Raji (cell line): ENCODE results near the gene MT3.

ENCODE experiments used
- POLR2A ChIP-seq: IDR thresholded peaks from 2 replicates; pipeline ENCODE4 v1.6.1; 2011; ENCODE audit warnings: low read depth, low read length, control low read depth; ENCODE audit not compliant: insufficient read depth

MT3 gene

DNA sequence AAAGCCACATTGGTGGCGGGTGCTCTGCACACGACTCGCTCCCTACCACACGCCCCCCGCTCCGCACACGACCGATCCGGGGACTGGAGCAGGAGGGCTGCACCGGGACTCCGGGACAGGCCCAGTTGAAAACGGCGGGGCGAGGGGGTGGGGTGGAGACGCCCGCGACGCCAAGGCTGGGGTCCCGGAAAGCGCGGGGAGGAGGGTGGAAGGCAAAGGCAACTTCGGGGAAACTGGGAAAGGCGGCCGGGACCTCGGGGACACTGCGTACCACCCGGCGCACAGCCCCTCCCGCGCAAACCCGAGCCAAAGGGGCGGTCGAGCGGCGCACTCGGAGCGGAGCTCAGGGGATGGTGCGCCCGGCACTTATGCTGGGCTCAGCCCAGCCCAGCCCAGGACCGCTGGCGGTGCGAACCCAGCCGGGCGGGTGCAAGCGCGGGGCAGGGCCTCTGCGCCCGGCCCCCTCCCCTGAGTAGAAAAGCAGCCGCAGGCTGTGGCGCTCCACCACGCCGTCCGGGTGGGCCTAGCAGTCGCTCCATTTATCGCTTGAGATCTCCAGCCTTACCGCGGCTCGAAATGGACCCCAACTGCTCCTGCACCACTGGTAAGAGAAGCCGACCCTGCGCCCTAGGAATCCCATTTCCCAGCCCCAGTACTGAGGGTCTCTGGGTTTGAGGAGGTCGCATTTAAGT, 43.0 kb downstream of the MT3 start, which contains the start of gene MT1M:
TSS of gene MT1M (plus strand) at position 504 of the 692 bp plus-strand sequence. CDS start at position 577, 73 bp downstream.
- no peak for TF ChIP-seq POLR2A

DNA sequence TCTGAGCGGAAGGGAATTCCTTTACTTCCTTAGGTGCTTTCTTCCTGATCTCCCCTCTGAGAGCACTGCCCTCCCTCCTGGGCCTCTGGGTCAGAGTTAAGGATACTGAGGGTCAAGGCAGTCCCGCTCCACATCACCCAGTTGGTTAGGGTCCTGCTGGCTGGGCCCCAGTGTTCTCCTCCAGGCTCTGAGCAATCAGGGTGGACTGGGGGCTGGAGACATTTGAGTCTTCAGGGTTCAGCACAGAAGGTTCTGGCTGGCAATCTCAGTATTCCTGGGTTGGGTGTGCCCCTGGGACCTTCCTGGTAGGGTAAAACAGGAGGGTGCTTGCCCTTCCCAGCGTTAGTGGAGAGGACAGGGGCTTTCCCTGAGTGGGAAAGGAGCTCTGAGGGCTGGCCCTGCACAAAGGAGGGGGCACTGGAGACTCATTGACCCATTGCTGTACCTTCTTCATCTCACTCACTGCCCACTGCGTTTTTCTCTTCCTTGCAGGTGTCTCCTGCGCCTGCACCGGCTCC, 43.6 kb downstream of the MT3 start:
- no peak for TF ChIP-seq POLR2A

DNA sequence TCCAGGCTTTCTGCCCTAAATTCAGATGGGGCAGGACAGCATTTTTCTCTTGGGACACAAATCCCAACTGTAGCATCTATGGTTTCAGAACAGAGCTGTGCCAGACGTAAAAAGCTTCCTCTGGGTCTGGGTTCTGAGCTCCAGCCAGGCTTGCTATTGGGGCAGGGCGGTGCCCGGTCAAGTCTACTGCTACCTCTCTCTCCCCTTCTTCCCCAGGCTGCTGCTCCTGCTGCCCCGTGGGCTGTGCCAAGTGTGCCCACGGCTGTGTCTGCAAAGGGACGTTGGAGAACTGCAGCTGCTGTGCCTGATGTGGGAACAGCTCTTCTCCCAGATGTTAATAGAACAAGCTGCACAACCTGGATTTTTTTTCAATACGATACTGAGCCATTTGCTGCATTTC, 44.2 kb downstream of the MT3 start:
- TF ChIP-seq POLR2A, result no peak

DNA sequence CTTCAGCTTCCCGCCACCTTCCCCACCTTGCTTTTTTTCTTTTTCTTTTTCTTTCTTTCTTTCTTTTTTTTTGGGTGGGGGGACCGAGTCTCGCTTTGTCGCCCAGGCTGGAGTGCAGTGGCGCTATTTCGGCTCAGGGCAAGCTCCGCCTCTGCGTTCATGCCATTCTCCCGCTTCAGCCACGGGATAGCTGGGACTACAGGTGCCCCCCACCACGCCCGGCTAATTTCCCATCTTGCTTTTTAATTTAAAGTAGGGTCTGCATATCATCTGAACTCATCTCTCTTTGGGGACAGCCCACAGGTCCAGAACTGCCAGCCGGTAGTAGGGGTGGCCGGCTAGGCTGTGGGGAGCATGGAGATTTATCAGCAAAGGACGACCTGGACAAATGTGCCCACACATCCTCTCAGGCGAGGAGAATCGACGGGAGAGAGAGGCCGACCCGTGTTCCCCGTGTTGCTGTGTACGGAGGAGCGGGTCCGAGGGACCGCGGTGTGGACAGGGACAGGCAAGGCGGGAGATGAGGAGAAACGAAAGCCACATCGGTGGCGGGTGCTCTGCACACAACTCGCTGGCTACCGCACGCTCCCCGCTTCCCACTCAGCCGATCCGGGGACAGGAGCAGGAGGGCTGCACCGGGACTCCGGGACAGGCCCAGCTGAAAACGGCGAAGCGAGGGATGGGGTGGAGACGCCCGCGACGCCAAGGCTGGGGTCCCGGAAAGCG, 45.5 kb downstream of the MT3 start:
- TF ChIP-seq POLR2A, result no peak

DNA sequence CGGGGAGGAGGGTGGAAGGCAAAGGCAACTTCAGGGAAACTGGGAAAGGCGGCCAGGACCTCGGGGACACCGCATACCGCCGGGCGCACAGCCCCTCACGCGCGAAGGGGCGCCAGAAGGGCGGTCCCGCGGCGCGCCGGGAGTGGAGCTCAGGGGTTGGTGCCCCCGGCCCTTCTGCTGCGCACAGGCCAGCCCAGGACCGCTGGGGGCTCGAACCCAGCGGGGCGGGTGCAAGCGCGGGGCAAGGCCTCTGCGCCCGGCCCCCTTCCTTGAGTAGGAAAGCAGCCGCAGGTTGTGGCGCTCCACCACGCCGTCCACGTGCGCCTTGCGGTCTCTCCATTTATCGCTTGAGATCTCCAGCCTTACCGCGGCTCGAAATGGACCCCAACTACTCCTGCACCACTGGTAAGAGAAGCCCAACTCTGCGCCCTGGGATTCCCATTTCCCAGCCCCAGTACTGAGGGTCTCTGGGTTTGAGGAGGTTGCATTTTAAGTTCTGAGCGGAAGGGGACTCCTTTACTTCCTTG, 46.2 kb downstream of the MT3 start:
- TF ChIP-seq POLR2A, result no peak

DNA sequence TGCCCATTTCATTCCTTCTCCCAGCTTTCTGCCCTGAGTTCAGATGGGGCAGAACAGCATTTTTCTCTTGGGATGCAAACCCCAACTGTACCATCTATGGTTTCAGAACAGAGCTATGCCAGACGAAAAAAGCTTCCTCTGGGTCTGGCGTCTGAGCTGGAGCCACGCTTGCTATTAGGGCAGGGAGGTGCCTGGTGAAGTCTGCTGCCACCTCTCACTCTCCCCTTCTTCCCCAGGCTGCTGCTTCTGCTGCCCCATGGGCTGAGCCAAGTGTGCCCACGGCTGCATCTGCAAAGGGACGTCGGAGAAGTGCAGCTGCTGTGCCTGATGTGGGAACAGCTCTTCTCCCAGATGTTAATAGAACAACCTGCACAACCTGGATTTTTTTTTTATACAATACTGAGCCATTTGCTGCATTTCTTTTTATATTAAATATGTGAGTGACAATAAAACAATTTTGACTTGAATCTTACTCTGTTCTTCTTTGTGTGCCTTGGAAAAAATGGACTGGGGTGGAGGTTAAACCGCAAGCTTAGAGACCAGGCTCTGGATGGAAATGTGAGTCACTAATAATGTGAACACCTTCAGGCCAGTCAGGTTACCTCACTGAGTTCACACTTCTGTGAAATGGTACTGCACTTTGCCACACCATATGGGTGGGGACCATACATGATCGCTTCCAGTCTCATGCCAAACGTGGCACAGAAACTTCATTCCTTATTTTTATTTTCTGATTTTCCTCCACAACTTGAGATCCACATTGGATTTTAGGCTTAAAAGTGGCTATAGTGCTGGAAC, 47.5 kb downstream of the MT3 start:
- no peak for TF ChIP-seq POLR2A

DNA sequence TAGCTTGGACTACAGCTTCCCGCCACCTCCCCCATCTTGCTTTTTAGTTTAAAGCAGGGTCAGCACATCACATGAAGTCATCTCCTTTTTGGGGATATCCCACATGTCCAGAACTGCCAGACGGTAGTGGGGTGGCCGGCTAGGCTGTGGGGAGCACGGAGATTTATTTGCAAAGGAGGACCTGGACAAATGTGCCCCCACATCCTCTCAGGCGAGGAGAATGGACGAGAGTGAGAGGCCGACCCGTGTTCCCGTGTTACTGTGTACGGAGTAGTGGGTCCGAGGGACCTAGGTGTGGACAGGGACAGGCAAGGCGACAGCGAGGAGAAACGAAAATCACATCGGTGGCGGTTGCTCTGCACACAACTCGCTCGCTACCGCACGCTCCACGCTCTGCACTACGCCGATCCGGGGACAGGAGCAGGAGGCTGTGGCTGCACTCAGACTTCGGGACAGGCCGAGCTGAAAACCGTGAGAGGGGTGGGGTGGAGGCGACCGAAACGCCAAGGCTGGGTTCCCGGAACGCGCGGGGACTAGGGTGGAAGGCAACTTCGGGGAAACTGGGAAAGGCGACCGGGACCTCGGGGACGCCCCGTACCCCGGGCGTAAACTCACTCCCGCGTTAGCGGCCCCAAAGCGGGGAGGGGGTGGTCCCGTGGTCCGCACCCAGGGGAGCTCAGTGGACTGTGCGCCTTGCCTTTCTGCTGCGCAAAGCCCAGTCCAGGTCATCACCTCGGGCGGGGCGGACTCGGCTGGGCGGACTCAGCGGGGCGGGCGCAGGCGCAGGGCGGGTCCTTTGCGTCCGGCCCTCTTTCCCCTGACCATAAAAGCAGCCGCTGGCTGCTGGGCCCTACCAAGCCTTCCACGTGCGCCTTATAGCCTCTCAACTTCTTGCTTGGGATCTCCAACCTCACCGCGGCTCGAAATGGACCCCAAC, 48.8 kb downstream of the MT3 start, which contains the start of gene MT1A:
TSS of gene MT1A (plus strand) at position 853 of the 937 bp plus-strand sequence. CDS start at position 926, 73 bp downstream.
- TF ChIP-seq POLR2A, result no peak

DNA sequence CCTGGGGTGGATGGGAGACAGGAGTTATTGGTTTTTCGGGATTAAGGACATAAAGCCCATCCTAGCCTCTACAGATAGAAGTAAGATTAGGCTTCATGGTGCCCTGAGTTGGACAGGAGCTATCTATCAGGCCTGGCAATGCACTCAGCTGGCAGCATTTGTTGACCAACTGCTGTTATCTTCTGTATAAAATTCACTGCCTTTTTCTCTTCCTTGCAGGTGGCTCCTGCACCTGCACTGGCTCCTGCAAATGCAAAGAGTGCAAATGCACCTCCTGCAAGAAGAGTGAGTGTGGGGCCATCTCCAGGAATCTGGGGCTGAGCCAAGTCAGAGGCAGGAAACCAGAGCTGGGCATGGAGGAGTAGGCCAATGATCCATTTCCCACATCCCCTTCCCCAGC, 49.7 kb downstream of the MT3 start:
- no peak for TF ChIP-seq POLR2A

DNA sequence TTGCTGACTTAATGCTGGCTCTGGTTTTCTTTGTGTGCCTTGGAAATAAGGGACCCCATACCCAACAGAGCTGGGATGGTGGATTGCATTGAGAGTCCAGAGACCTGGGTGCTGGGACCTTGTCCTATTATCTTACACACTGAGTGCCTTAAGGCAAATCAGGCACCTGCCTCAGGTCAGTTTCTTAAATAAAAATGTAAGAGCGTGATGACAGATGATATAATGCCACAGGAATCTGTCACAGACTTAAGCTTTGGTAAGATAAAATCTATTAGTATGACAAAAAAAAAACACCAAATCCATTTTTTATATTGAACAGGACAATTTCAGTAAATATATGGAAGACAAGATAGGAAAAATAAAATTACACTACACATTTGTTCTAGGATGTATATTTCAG, 50.7 kb downstream of the MT3 start:
- TF ChIP-seq POLR2A, result no peak
